Nephron progenitor cell (in vitro differentiated cells): Measurements from ENCODE around the gene MKRN2.

ENCODE experiments used
- DNase-seq: peaks from one replicate; pipeline ENCODE4 v3.0.0; 2021
- H3K27ac Mint-ChIP-seq: 2 replicates; pipeline ENCODE4 v1.8.0; 2021; ENCODE audit warnings: mild to moderate bottlenecking, moderate library complexity, mixed read lengths
- H3K27me3 Mint-ChIP-seq: 2 replicates; pipeline ENCODE4 v1.8.0; 2021; ENCODE audit warnings: mild to moderate bottlenecking, low read depth, mixed read lengths; ENCODE audit not compliant: poor library complexity
- H3K36me3 Mint-ChIP-seq: 2 replicates; pipeline ENCODE4 v1.8.0; 2021; ENCODE audit warnings: low read depth, mixed read lengths
- H3K4me1 Mint-ChIP-seq: 2 replicates; pipeline ENCODE4 v1.8.0; 2021; ENCODE audit warnings: mixed read lengths
- H3K4me3 Mint-ChIP-seq: 2 replicates; pipeline ENCODE4 v1.8.0; 2021; ENCODE audit warnings: mild to moderate bottlenecking, moderate library complexity, mixed read lengths
- H3K9me3 Mint-ChIP-seq: 2 replicates; pipeline ENCODE4 v1.8.0; 2021; ENCODE audit warnings: mild to moderate bottlenecking, moderate library complexity, mixed read lengths
- CTCF ChIP-seq: fragments of 200-600 bp; sonication (generic); IDR thresholded peaks from 2 replicates; pipeline ENCODE4 v1.5.0; 2021; ENCODE audit warnings: antibody characterized with exemption

Gene MKRN2

GRCh38 chr3:12608376-12608775 lies 51.5 kb downstream of the MKRN2 start:
- H3K27ac Mint-ChIP-seq = no peak overlapping the region
- H3K4me3 Mint-ChIP-seq = no peak overlapping the region
- H3K9me3 Mint-ChIP-seq = no peaks in the 10 kb centered on the region
- H3K36me3 Mint-ChIP-seq = peaks cover 67% of the 10 kb centered on the region
- H3K27me3 Mint-ChIP-seq = peaks cover 3% of the 10 kb centered on the region
- no peak for DNase-seq
- TF ChIP-seq CTCF = no peak
- no peaks in the 10 kb centered on the region for H3K4me1 Mint-ChIP-seq

DNA sequence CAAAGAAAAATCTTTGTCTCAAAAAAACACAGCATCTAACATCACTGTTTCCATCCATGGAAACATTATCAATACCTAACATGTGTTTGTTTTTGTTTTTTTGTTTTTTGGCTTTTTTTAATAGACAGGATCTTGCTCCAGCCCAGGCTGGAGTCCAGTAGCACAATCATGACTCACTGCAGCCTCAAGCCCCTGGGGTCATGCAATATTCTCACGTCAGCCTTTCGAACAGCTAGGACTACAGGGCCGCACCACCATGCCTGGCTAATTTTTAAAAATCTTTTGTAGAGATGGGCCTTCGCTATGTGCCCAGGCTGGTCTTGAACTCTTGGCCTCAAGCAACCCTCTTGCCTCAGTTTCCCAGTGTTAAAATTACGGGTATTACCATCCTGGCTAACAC lies 54.2 kb downstream of the MKRN2 start:
- no peak overlapping the region for H3K4me3 Mint-ChIP-seq
- H3K36me3 Mint-ChIP-seq = peaks cover 74% of the 10 kb centered on the region
- no peak overlapping the region for H3K27ac Mint-ChIP-seq

GRCh38 chr3:12612514-12613226 lies 55.8 kb downstream of the MKRN2 start:
- DNase-seq = no peak
- peaks cover 4% of the 10 kb centered on the region for H3K4me1 Mint-ChIP-seq
- no peak overlapping the region for H3K27ac Mint-ChIP-seq
- peaks cover 71% of the 10 kb centered on the region for H3K36me3 Mint-ChIP-seq
- no peaks in the 10 kb centered on the region for H3K9me3 Mint-ChIP-seq
- TF ChIP-seq CTCF = no peak
- peaks cover 2% of the 10 kb centered on the region for H3K27me3 Mint-ChIP-seq
- H3K4me3 Mint-ChIP-seq = no peak overlapping the region

More for the DNA sequence above, 54.2 kb downstream of the MKRN2 start:
- TF ChIP-seq CTCF = no peak
- no peaks in the 10 kb centered on the region for H3K9me3 Mint-ChIP-seq
- peaks cover 3% of the 10 kb centered on the region for H3K27me3 Mint-ChIP-seq
- H3K4me1 Mint-ChIP-seq = peaks cover 4% of the 10 kb centered on the region
- DNase-seq = no peak

GRCh38 chr3:12613250-12613649 lies 56.4 kb downstream of the MKRN2 start:
- no peaks in the 10 kb centered on the region for H3K9me3 Mint-ChIP-seq
- peak overlapping the region; percentile 10 for H3K27ac Mint-ChIP-seq
- H3K4me1 Mint-ChIP-seq = peaks cover 4% of the 10 kb centered on the region
- H3K36me3 Mint-ChIP-seq = peaks cover 70% of the 10 kb centered on the region
- DNase-seq = no peak
- no peak for TF ChIP-seq CTCF
- H3K4me3 Mint-ChIP-seq = no peak overlapping the region
- no peaks in the 10 kb centered on the region for H3K27me3 Mint-ChIP-seq

DNA sequence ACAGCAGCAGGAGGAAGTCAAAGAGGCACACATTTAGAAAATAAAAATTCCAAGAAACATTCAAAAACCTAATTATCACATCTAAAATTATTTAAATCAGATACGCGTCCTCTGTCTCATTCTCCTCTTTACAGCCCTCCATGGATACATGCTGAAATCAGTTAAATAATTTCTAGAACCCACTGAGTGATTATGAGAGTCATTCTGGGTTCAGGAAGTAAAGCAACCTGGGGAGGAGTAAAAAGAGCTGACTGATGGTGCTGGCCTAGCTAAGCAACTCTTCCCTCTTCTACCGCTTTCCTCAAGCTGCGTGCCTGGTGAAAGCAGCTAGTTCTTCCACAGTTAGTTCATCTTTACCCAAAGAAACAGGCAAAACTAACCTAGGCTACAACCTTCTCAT lies 58.4 kb downstream of the MKRN2 start:
- H3K36me3 Mint-ChIP-seq = peaks cover 62% of the 10 kb centered on the region
- no peak for DNase-seq
- peaks cover 4% of the 10 kb centered on the region for H3K4me1 Mint-ChIP-seq
- no peak overlapping the region for H3K4me3 Mint-ChIP-seq
- TF ChIP-seq CTCF = no peak
- H3K27me3 Mint-ChIP-seq = no peaks in the 10 kb centered on the region
- H3K9me3 Mint-ChIP-seq = no peaks in the 10 kb centered on the region
- peak overlapping the region; percentile 71 for H3K27ac Mint-ChIP-seq

DNA sequence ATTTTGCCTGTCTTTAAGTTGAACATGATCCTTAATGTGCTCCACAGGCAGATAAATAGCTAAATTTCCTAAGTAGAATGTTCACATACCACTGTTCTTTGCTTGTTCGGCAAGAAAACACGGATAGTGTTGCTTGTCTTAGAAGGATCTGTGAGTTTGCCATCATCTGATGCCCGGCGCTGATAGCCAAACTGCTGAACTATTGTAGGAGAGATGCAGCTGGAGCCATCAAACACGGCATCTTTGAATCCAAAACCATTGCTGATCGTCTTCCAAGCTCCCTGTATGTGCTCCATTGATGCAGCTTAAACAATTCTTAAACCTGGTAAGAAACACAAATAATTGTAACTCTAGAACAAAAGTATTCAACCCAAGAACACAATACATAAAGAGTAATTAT lies 61.5 kb downstream of the MKRN2 start:
- DNase-seq = no peak
- TF ChIP-seq CTCF = no peak
- H3K4me3 Mint-ChIP-seq = no peak overlapping the region
- H3K27ac Mint-ChIP-seq = no peak overlapping the region
- H3K4me1 Mint-ChIP-seq = peaks cover 11% of the 10 kb centered on the region
- H3K36me3 Mint-ChIP-seq = peaks cover 49% of the 10 kb centered on the region
- no peaks in the 10 kb centered on the region for H3K9me3 Mint-ChIP-seq
- peaks cover 4% of the 10 kb centered on the region for H3K27me3 Mint-ChIP-seq
